ENCODE measurements around the gene LRMDA. TPM values are rescaled to one million over a fixed set of nuclear protein-coding genes. Genes with fewer than 3 reads are reported as not detected.

LRMDA gene
- total RNA-seq, 1 donor from 2014 or later, result 19.4 TPM

DNA sequence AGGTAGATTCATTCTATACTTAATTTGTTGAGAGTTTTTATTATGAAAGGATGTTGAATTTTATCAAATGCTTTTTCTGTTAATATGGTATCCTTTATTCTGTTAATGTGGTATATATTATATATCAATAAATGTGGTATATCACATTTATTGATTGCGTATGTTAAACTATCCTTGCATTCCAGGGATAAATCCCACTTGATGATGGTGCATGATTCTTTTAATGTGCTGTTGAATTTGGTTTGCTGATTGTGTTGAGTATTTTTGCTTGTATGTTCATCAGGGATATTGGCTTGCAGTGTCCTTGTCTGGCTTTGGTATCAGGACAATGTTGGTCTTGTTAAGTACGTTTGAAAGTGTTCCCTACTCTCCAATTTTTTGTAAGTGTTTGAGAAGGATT lies 11.9 kb downstream of the LRMDA start:
- peaks cover 7% of the 10 kb centered on the region for H3K4me1 Mint-ChIP-seq (ENCODE audit: unreplicated experiment)
- DNase-seq (ENCODE audit: low spot score), result no peak
- peaks cover 10% of the 10 kb centered on the region for H3K9me3 Mint-ChIP-seq (ENCODE audit: unreplicated experiment)
- peaks cover 37% of the 10 kb centered on the region for H3K36me3 Mint-ChIP-seq (ENCODE audit: low read depth, unreplicated experiment)
- TF ChIP-seq, protein P1, sequence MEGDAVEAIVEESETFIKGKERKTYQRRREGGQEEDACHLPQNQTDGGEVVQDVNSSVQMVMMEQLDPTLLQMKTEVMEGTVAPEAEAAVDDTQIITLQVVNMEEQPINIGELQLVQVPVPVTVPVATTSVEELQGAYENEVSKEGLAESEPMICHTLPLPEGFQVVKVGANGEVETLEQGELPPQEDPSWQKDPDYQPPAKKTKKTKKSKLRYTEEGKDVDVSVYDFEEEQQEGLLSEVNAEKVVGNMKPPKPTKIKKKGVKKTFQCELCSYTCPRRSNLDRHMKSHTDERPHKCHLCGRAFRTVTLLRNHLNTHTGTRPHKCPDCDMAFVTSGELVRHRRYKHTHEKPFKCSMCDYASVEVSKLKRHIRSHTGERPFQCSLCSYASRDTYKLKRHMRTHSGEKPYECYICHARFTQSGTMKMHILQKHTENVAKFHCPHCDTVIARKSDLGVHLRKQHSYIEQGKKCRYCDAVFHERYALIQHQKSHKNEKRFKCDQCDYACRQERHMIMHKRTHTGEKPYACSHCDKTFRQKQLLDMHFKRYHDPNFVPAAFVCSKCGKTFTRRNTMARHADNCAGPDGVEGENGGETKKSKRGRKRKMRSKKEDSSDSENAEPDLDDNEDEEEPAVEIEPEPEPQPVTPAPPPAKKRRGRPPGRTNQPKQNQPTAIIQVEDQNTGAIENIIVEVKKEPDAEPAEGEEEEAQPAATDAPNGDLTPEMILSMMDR (IDR thresholded peaks at IDR 0.05; ENCODE audit: unreplicated experiment), result no peak
- no peak overlapping the region for H3K27ac Mint-ChIP-seq (ENCODE audit: unreplicated experiment)
- H3K27me3 Mint-ChIP-seq (ENCODE audit: unreplicated experiment), result peaks cover 2% of the 10 kb centered on the region
- no peak overlapping the region for H3K4me3 Mint-ChIP-seq (ENCODE audit: unreplicated experiment)

DNA sequence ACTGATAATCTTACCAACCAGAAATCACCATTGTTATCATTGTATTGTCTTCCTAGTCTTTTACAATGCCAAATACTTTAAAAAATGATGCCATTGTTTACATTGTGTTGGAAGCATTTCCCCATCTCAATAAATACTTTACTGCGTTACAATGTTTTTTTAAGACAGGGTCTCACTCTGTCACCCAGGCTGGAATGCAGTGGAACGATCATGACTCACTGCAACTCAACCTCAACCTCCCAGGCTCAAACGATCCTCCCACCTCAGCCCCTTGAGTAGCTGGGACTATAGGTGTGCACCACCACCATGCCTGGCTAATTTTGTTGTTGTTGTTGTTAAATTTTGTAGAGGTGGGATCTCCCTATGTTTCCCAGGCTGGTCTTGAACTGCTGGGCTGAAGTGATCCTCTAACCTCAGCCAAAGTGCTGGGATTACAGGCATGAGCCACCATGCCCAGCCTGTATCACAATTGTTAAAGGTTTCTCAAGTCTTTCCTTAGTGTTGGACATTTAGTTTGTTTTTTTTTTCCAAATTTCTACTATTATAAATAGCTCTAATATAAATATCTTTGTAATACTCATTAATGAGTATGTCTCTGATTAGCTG lies 13.5 kb downstream of the LRMDA start:
- H3K27ac Mint-ChIP-seq (ENCODE audit: unreplicated experiment), result no peak overlapping the region
- peaks cover 29% of the 10 kb centered on the region for H3K36me3 Mint-ChIP-seq (ENCODE audit: low read depth, unreplicated experiment)
- no peaks in the 10 kb centered on the region for H3K27me3 Mint-ChIP-seq (ENCODE audit: unreplicated experiment)
- no peak overlapping the region for H3K4me3 Mint-ChIP-seq (ENCODE audit: unreplicated experiment)
- H3K4me1 Mint-ChIP-seq (ENCODE audit: unreplicated experiment), result peaks cover 9% of the 10 kb centered on the region
- no peak for DNase-seq (ENCODE audit: low spot score)
- TF ChIP-seq, protein P1 (IDR thresholded peaks at IDR 0.05; ENCODE audit: unreplicated experiment), result no peak
- H3K9me3 Mint-ChIP-seq (ENCODE audit: unreplicated experiment), result peaks cover 10% of the 10 kb centered on the region

DNA sequence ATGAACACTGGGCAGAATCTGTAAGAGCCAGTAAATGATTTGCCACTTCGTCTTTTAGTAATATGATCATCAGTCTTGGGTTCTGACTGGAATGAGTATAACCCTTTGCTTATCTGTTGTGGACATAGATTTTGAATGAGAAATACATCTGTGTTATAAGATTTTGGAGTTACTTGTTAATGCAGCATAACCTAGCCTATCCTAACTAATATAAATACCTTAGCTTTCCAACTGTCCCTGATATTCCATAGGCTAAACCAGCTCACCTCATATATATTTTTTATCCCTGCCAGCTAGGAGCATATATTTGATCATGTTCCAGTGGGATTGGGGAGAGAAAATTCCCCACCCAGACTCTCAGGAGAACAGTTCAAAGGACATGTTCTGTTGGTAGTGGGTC lies 15.1 kb downstream of the LRMDA start:
- peaks cover 10% of the 10 kb centered on the region for H3K9me3 Mint-ChIP-seq (ENCODE audit: unreplicated experiment)
- H3K27me3 Mint-ChIP-seq (ENCODE audit: unreplicated experiment), result no peaks in the 10 kb centered on the region
- TF ChIP-seq, protein P1 (IDR thresholded peaks at IDR 0.05; ENCODE audit: unreplicated experiment), result no peak
- peaks cover 23% of the 10 kb centered on the region for H3K4me1 Mint-ChIP-seq (ENCODE audit: unreplicated experiment)
- H3K27ac Mint-ChIP-seq (ENCODE audit: unreplicated experiment), result no peak overlapping the region
- no peak for DNase-seq (ENCODE audit: low spot score)
- H3K36me3 Mint-ChIP-seq (ENCODE audit: low read depth, unreplicated experiment), result peaks cover 25% of the 10 kb centered on the region
- H3K4me3 Mint-ChIP-seq (ENCODE audit: unreplicated experiment), result peak overlapping the region; percentile 66

DNA sequence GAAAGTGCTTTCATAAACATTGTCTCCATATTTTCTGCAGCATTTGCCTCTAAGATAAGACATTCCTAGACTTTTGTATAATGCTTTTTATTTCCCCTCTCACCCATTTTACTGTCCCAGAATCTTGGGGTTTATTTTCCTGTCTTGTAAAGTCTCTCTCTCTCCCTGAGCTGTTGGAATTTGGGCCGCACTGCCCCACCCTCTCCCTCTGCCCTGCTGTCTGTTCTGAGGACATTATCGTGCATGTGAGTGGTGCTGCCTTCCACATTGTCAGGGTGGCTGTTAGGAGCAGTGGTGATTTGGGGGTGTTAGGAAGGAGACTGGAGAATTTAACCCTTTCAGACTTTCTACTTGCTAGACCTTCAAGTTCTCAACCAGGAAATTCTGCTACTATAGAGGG lies 16.7 kb downstream of the LRMDA start:
- H3K27me3 Mint-ChIP-seq (ENCODE audit: unreplicated experiment), result no peaks in the 10 kb centered on the region
- peaks cover 10% of the 10 kb centered on the region for H3K9me3 Mint-ChIP-seq (ENCODE audit: unreplicated experiment)
- no peak for DNase-seq (ENCODE audit: low spot score)
- no peak overlapping the region for H3K4me3 Mint-ChIP-seq (ENCODE audit: unreplicated experiment)
- peaks cover 22% of the 10 kb centered on the region for H3K36me3 Mint-ChIP-seq (ENCODE audit: low read depth, unreplicated experiment)
- TF ChIP-seq, protein P1 (IDR thresholded peaks at IDR 0.05; ENCODE audit: unreplicated experiment), result no peak
- H3K27ac Mint-ChIP-seq (ENCODE audit: unreplicated experiment), result no peak overlapping the region
- H3K4me1 Mint-ChIP-seq (ENCODE audit: unreplicated experiment), result peaks cover 30% of the 10 kb centered on the region

DNA sequence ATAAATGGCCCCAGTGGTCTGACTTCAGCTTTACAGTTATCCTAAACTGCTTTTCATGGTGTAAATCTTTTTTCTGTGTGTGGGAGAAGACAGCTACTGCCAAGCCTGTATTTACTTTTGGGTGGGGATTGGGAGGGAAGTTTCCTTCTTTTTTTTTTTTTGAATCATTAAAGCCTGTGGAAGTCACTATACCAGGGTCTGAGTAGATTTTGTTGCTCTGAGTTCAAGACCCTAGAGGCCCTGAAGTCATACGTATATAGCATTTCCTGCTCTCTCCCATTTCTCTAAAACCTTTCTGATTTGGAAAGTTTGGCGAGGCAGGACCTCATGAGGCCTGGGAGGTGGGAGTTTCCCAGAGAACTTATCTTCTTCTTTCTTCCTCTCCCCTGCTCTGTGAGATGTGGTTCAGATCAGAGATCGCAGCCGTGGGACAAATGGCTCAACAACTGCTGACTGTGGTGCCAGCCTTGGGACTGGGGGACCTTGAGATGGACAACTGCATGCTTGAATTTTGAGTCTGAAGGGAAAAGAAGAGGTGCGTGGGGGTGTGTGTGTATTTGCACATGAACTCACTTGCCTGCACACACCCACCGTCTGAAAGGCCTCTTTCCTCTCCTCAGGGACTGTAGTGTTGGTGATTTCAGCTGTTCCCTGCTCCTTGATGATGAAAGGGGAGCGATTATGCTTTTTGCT lies 18.1 kb downstream of the LRMDA start:
- H3K4me1 Mint-ChIP-seq (ENCODE audit: unreplicated experiment), result peaks cover 30% of the 10 kb centered on the region
- H3K9me3 Mint-ChIP-seq (ENCODE audit: unreplicated experiment), result peaks cover 5% of the 10 kb centered on the region
- no peaks in the 10 kb centered on the region for H3K27me3 Mint-ChIP-seq (ENCODE audit: unreplicated experiment)

More for the DNA sequence above, 18.1 kb downstream of the LRMDA start:
- Mint-ChIP-seq H3K36me3 (ENCODE audit: low read depth, unreplicated experiment) (peaks cover 15% of the 10 kb centered on the region), H3K4me3 (ENCODE audit: unreplicated experiment) (no peak overlapping the region), H3K27ac (ENCODE audit: unreplicated experiment) (no peak overlapping the region)
- no peak for DNase-seq (ENCODE audit: low spot score)
- TF ChIP-seq, protein P1 (IDR thresholded peaks at IDR 0.05; ENCODE audit: unreplicated experiment), result no peak
